NCI-H82 (cell line): ENCODE results near the gene GIMAP1.
"Not testable (repeated sequence)": the region's sequence is repeated elsewhere in the genome, so short reads cannot be mapped to it uniquely, and the experiment has no call there.

Experiments
- DNase-seq: peaks from one replicate; lab custom pipeline; 2025; lab: John Stamatoyannopoulos, UW

Gene GIMAP1

GRCh38 chr7:150716368-150716767 is at the start of gene GIMAP1:
Gene GIMAP1, plus strand, starts transcription at chr7:150716613. Its CDS starts 2,435 bp downstream, at chr7:150719048.
- DNase-seq: no peak

- DNase-seq: no peak
These were observed 47.9 kb upstream of the GIMAP1 start for GRCh38 chr7:150668472-150668911.

GRCh38 chr7:150668977-150669376 is 47.4 kb upstream of the GIMAP1 start:
- no peak for DNase-seq

GRCh38 chr7:150671798-150672585 is 44.4 kb upstream of the GIMAP1 start:
- not testable (repeated sequence) for DNase-seq

- DNase-seq: no peak
These were observed 40.7 kb upstream of the GIMAP1 start for GRCh38 chr7:150675714-150676113.

GRCh38 chr7:150676276-150676675 is 40.1 kb upstream of the GIMAP1 start:
- not testable (repeated sequence) for DNase-seq

- not testable (repeated sequence) for DNase-seq
These were observed 39.6 kb upstream of the GIMAP1 start for GRCh38 chr7:150676854-150677253.

- DNase-seq: not testable (repeated sequence)
These were observed 37.8 kb upstream of the GIMAP1 start for GRCh38 chr7:150678601-150679000.

- DNase-seq: not testable (repeated sequence)
These were observed 36.0 kb upstream of the GIMAP1 start for GRCh38 chr7:150680364-150680763.

- DNase-seq: no peak
These were observed 31.0 kb upstream of the GIMAP1 start, which contains the start of gene GIMAP2 for GRCh38 chr7:150685219-150686029. Gene GIMAP2, plus strand, starts transcription at chr7:150685706. Its CDS starts 1,354 bp downstream, at chr7:150687060.

- DNase-seq: no peak
These were observed 30.3 kb upstream of the GIMAP1 start for GRCh38 chr7:150686030-150686631.

GRCh38 chr7:150688630-150689029 is 27.8 kb upstream of the GIMAP1 start:
- DNase-seq: no peak

- no peak for DNase-seq
These were observed 20.8 kb upstream of the GIMAP1 start for GRCh38 chr7:150695654-150696053.

- no peak for DNase-seq
These were observed 13.2 kb upstream of the GIMAP1 start for GRCh38 chr7:150703209-150703608.

GRCh38 chr7:150715293-150715692 is 1.1 kb upstream of the GIMAP1 start:
- no peak for DNase-seq

- DNase-seq: no peak
These were observed 675 bp upstream of the GIMAP1 start for GRCh38 chr7:150715738-150716137.

- no peak for DNase-seq
These were observed 526 bp downstream of the GIMAP1 start for GRCh38 chr7:150716939-150717338.

GRCh38 chr7:150717814-150718420 is 1.5 kb downstream of the GIMAP1 start:
- no peak for DNase-seq

GRCh38 chr7:150719436-150719835 is 3.0 kb downstream of the GIMAP1 start:
- DNase-seq: no peak

GRCh38 chr7:150719960-150720891 is 3.8 kb downstream of the GIMAP1 start:
- no peak for DNase-seq

GRCh38 chr7:150721970-150722373 is 5.6 kb downstream of the GIMAP1 start:
- no peak for DNase-seq
